Thyroid gland (tissue), 4 donors: ENCODE results near the gene NLGN1. TPM values are rescaled to one million over a fixed set of nuclear protein-coding genes. Genes with fewer than 3 reads are reported as not detected.

ENCODE experiments used
- DNase-seq, 2 donors: peaks; one replicate each; pipeline ENCODE4 v3.0.0-alpha.2; 2019
- H3K27ac ChIP-seq, 3 donors: fragments of 200-600 bp; sonication (generic); 1 replicate in 2 of 3; 2 replicates in 1 of 3; pipeline ENCODE4 v1.5.1; 2016 to 2019; ENCODE audit warnings: mild to moderate bottlenecking in 1 of 3, moderate library complexity in 1 of 3
- H3K27me3 ChIP-seq: fragments of 200-600 bp; sonication (generic); one replicate; pipeline ENCODE4 v1.5.1; 2019
- H3K36me3 ChIP-seq, 2 donors: fragments of 200-600 bp; sonication (generic); one replicate each; pipeline ENCODE4 v1.5.1; 2016 to 2019
- H3K4me1 ChIP-seq, 2 donors: fragments of 200-600 bp; sonication (generic); one replicate each; pipeline ENCODE4 v1.5.1; 2017 to 2019
- H3K4me3 ChIP-seq, 3 donors: fragments of 200-600 bp; sonication (generic); replicated peaks in 1 of 3; 1 replicate in 2 of 3; 2 replicates in 1 of 3; pipeline ENCODE4 v1.5.1; 2016; ENCODE audit warnings: mild to moderate bottlenecking in 1 of 3
- H3K9me3 ChIP-seq: fragments of 200-600 bp; sonication (generic); one replicate; pipeline ENCODE4 v1.5.1; 2017
- CTCF ChIP-seq, 6 experiments: fragments of 200-600 bp in 3 of 6; fragments of 450-650 bp in 3 of 6; sonication (generic) in 3 of 6; IDR thresholded peaks; one replicate each; pipeline ENCODE4 v1.5.1; 2016 to 2019; ENCODE audit warnings: antibody characterized with exemption in 6 of 6, mild to moderate bottlenecking in 2 of 6, inconsistent platforms in 1 of 6, moderate library complexity in 1 of 6
- POLR2A ChIP-seq, 2 donors: fragments of 450-650 bp; IDR thresholded peaks; one replicate each; pipeline ENCODE4 v1.6.1; 2017; ENCODE audit warnings: antibody characterized with exemption in 2 of 2, mild to moderate bottlenecking in 2 of 2, moderate library complexity in 1 of 2
- WGBS, 2 donors: methylation state at CpG; one replicate each; pipeline ENCODE4 v1.1.5; 2017; 5-methylcytosine and 5-hydroxymethylcytosine counted together
- intact Hi-C: fragments of 100-400 bp; cut with DNase I; formaldehyde crosslinking; loops from one replicate; pipeline ENCODE4 v1.15.1; 2023
- total RNA-seq, 4 donors: library from RNA; depleted of rRNA; stranded (reverse); fragments of >200 nt; gene quantifications; one replicate each; pipeline ENCODE4 v1.2.3, GENCODE V29; 2016

Gene NLGN1
- total RNA-seq, 4 donors from 2014 or later = 2.4 to 13.9 (median 2.9) TPM

- DNase-seq = no peak
- H3K27ac ChIP-seq = no peak overlapping the region
- intact Hi-C loops = no loop called here
- TF ChIP-seq POLR2A (IDR thresholded peaks at IDR 0.05) (no peak), CTCF (IDR thresholded peaks at IDR 0.05) (no peak)
- 91 to 94% methylated on average over 1 of the region's 1 CpG for WGBS, 2 donors
- no peaks in the 10 kb centered on the region for H3K27me3 ChIP-seq
- H3K9me3 ChIP-seq = no peaks in the 10 kb centered on the region
- no peaks in the 10 kb centered on the region for H3K4me1 ChIP-seq
- no peaks in the 10 kb centered on the region for H3K36me3 ChIP-seq
- H3K4me3 ChIP-seq = no peak overlapping the region
Measured at GRCh38 chr3:173796405-173796804, 398.9 kb downstream of the NLGN1 start.

GRCh38 chr3:173796890-173797289 lies 399.3 kb downstream of the NLGN1 start:
- TF ChIP-seq POLR2A (IDR thresholded peaks at IDR 0.05) (no peak), CTCF (IDR thresholded peaks at IDR 0.05) (no peak)
- WGBS, 2 donors = 62 to 71% methylated on average over 3 of the region's 3 CpGs
- DNase-seq = no peak
- Histone ChIP-seq H3K36me3 (no peaks in the 10 kb centered on the region), H3K4me1 (no peaks in the 10 kb centered on the region), H3K4me3 (no peak overlapping the region), H3K27ac (no peak overlapping the region), H3K27me3 (no peaks in the 10 kb centered on the region), H3K9me3 (no peaks in the 10 kb centered on the region)
- intact Hi-C loops = no loop called here

- intact Hi-C loops = no loop called here
- Histone ChIP-seq H3K4me1 (no peaks in the 10 kb centered on the region), H3K4me3 (no peak overlapping the region), H3K9me3 (no peaks in the 10 kb centered on the region), H3K36me3 (no peaks in the 10 kb centered on the region), H3K27ac (no peak overlapping the region), H3K27me3 (no peaks in the 10 kb centered on the region)
- TF ChIP-seq CTCF (IDR thresholded peaks at IDR 0.05) = no peak
- TF ChIP-seq POLR2A (IDR thresholded peaks at IDR 0.05) = no peak
- no peak for DNase-seq
- 76 to 82% methylated on average over 4 of the region's 4 CpGs for WGBS, 2 donors
Measured at GRCh38 chr3:173799060-173799816, 401.7 kb downstream of the NLGN1 start.

- Histone ChIP-seq H3K27me3 (no peaks in the 10 kb centered on the region), H3K9me3 (no peaks in the 10 kb centered on the region), H3K27ac (no peak overlapping the region), H3K36me3 (no peaks in the 10 kb centered on the region), H3K4me1 (no peaks in the 10 kb centered on the region), H3K4me3 (no peak overlapping the region)
- WGBS, 2 donors = 74 to 83% methylated on average over 2 of the region's 2 CpGs
- intact Hi-C loops = no loop called here
- TF ChIP-seq POLR2A (IDR thresholded peaks at IDR 0.05) (no peak), CTCF (IDR thresholded peaks at IDR 0.05) (no peak)
- no peak for DNase-seq
Measured at GRCh38 chr3:173800154-173800553, 402.6 kb downstream of the NLGN1 start.

- 94 to 97% methylated on average over 3 of the region's 3 CpGs for WGBS, 2 donors
- H3K4me3 ChIP-seq = no peak overlapping the region
- H3K36me3 ChIP-seq = no peaks in the 10 kb centered on the region
- intact Hi-C loops = no loop called here
- TF ChIP-seq CTCF (IDR thresholded peaks at IDR 0.05) = no peak
- TF ChIP-seq POLR2A (IDR thresholded peaks at IDR 0.05) = no peak
- DNase-seq = no peak
- H3K9me3 ChIP-seq = no peaks in the 10 kb centered on the region
- no peaks in the 10 kb centered on the region for H3K4me1 ChIP-seq
- H3K27me3 ChIP-seq = no peaks in the 10 kb centered on the region
- no peak overlapping the region for H3K27ac ChIP-seq
Measured at GRCh38 chr3:173814809-173815208, 417.3 kb downstream of the NLGN1 start.
